HG02970 (cell line): ENCODE results near the gene RAB35.
"Not testable (repeated sequence)": the region's sequence is repeated elsewhere in the genome, so short reads cannot be mapped to it uniquely, and the experiment has no call there.

Source experiments
- ATAC-seq: cut with Tn5 transposase; IDR thresholded peaks from one replicate; pipeline ENCODE4 v1.9.1; 2021; ENCODE audit warnings: mild to moderate bottlenecking, moderate library complexity, moderate number of reproducible peaks; ENCODE audit not compliant: unreplicated experiment, low FRiP score

RAB35 gene

DNA sequence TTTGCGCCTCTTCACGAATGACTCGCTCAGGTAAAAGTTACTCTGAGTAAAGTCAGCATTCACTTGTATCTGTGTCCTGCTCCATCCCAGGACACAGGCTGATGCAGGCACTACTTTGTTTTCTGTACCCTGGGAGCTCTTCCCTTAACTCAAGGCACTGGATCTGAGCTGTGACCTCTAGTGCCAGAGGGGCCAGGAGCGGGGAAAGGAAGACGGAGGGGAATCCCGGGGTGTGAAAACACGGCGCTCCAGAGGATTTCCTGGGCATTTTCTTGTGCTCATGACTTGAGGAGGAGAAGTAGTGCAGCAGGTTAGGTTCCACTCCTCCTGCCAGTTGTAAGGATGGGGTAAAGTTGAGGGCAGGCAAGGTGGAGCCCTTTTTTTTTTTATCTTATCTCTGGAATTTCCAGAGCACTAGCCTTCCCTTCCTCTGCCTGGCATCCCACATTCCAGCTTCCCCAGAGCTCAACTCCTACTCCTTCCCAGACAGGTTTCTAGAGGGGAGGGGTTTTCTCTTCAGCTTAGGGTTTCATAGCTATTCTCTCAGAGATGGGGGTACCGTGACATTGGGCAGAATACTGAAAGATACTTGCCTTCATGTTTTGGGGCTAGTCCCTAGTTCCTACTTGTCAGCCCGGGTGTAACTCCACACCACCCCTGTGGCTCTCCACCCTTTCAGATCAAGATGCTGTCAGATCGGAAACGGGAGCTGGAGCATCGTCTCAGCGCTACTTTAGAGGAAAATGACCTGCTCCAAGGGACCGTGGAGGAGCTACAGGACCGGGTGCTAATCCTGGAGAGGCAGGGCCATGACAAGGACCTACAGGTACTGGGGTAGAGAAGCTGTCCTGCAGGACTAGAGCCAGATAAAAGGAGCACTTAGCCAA, 52.3 kb downstream of the RAB35 start:
- ATAC-seq, result no peak

DNA sequence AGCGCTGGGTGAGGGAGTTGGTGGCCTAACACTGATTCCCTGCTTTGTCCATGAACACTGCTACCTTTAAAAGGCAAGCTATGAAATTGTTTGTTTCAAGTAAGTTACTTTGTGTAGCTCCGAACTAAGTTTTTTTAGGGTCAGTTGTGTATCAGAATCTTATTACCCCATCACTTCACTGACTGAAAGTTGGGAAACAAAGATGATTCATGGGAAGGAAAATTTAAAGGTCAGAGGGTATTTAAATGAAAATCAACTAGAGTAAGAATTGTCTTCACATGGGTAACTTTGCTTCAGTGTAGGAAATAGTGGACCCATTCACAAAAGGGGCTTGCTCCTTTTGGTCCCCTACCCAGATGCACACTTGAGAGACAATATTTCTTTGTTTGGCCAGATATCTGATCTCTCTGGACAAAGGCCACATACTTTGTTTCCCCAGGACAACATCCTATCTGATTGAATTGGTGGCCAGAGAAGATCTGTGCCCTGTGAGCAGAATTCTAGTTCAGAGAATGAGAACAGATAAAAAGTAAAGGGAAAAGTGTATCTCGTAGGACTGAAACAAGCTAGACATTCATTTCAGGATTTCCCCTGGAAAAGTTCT, 53.5 kb downstream of the RAB35 start:
- ATAC-seq, result no peak

DNA sequence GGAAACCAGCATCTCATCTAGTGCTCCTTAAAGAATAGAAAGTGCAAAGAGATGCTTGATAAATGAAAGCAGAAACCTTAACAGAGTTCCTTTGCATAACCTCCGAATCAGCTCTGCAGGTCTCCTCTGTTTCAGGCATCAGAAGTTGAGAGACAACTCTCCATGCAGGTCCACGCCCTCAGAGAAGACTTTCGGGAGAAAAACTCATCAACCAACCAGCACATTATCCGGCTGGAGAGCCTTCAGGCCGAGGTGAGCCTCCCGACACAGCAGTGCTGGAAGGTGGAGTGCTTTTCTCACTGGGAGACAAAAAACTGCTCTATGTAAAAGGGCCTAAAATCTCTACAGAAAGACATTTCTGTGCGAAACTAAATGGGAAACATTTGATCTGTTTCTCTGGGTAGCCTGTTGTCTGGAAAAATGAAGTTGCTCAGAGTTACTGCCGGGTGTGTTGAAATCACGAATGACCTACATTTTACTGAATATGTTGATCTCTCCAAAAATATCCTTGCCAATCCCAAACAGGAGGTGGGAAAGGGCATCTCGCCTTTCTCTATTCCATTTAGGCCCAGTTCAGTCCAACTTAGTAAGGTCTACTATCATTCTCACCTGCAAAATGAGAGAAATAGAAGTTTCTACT, 54.9 kb downstream of the RAB35 start:
- ATAC-seq, result no peak

DNA sequence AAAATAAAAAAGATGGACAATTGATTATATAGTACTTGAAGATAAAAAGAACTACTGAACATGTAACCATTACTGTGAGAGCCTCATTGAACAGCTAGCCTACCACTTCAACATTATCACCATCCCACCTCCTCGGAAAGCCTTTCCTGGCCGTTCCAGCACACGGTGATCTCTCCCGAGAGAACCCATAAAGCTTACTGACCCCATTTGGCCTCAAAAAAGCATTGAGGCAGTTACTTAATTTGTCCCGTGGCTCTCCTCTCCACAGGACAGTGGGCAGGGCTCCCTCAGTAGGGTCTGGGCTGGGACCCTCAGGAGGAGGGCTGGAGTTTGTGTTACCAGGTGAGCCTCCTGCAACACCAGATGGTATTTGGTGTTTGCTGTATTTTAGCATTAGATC, 55.8 kb downstream of the RAB35 start:
- ATAC-seq, result no peak

DNA sequence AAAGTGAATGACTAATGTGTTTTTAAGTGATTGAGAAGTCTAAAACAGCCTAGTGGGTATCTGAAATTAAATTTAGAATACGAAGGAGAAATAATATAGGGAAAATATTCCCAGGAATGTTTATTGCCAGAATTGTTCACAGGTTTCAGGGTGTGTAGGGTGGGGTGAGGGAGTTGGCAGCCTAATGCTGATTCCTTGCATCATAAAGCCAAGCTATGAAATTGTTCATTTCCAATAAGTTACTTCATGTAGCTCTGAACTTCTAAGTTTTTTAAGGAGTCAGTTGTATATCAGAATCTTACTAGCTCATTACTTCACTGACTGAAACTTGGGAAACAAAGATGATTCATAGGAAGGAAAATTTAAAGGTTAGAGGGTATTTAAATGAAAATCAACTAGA, 56.4 kb downstream of the RAB35 start:
- ATAC-seq, result no peak

DNA sequence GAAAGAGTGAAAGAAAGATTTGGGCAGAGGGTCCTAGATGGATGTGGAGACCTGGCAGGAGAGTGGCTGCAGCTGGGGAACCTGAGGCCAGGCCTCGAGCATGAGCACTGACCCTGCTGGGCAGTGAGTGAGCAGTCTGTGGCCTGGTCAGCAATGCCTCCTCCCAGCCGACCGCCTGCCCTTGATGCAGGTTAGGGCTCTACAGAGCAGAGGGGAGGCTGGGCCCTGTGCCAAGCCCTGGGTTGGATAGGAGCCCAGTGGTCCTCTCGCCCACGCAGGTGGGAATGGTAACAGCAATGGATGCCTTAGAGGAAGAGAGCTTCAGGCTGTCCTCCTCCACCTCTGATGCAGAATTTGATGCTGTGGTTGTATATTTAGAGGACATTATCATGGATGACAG, 59.8 kb downstream of the RAB35 start:
- ATAC-seq, result no peak

DNA sequence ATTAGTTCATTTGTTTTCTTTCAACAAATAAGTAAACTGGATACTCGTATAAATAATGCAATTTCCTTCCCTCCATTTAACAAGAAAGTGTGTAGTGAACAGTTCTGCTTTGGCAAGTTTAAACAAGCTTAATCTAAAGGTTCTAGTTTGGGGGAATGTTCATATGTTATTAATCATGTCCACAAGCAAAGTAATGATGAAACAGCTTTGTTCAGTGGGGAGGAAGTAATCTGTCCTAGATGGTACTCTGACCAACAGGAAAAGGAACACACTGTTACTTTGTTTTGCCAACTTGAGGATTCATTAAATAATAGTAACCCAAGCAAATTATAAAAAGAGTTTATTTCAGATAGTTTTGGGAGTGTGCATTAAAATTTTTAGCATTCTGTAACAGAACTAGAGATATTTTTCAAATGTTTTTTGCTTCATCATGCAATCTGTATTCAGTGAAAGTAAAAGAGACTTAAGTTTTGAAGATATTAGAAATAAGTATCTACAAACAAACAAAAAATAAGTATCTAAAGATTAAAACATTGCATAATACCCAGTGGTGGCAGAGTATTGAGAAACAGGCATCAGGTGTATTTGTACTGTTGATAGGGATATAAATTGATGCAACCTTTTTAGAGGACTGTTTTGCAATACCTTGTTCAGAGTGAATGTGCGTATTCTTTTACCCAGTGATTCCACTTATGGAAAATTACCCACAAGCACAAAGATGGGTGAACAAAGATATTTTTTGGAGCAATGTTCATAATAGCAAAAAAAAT, 61.1 kb downstream of the RAB35 start:
- no peak for ATAC-seq

DNA sequence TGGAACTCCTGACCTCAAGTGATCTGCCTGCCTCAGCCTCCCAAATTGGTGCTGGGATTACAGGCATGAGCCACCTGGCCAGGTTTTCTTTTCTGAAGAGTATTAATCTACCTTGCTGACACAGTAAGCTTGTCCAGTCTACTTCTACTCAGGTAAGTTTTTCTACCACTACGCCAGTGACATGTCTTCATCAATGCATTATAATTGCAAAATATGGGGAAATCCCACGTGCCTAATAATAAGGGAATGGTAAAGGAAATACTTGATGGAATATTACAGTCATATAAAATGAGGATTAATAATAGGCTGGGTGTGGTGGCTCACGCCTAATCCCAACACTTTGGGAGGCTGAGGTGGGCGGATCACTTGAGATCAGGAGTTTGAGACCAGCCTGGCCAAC, 62.3 kb downstream of the RAB35 start:
- ATAC-seq, result no peak

DNA sequence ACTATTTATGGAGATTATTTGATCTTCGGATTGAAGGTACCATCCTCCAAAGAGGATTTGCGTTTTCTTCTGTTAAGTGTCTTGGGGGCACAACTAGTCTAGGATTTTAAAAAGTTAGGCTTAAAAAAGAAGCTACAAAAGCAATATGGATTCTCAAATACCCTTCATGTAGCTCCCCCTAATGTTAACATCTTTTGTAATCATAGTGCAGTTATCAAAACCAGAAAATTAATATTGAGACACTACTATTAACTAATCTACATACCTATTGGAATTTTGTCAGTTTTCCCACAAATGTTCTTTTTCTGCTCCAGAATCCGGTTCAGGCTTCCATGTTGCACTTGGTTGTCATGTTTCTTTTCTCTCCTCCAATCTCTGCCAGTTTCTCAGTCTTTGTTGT, 65.0 kb downstream of the RAB35 start:
- no peak for ATAC-seq

DNA sequence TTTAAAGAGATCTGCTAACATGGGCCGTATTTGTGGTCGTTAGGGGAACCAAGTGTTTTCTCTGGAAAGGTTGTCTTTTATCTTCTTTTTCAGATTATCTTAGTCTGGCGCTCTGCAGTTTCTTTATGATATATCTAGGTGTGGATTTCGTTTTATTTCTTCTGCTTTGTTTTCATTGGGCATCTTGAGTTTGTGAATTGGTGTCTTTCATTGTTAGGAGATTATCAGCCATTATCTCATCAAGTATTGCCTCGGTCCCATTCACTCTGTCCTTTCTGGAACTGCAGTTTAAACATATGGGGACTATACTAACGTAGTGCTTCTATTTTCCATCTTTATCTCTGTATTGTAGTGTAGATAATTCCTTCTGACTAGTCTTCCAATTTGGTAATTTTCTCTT, 67.1 kb downstream of the RAB35 start:
- ATAC-seq, result no peak

DNA sequence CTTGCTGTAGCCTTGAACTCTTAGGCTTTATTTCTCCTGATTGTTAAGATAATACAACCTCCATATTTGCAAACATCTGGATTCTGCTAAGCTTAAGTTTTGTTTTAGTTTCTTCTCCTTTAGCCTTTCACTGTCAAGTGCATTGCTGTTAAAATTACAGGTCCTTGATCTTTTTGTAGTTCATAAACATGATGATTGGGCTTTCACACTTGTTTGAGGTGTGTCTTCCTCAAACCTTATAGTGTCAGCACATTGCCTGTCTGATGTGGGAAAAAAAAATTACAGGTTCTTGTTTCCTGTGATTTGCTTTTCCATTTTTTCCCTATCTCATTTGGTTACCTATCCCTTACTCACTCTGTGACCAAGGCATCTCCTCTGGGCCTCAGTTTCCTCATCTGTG, 68.3 kb downstream of the RAB35 start:
- ATAC-seq, result no peak

DNA sequence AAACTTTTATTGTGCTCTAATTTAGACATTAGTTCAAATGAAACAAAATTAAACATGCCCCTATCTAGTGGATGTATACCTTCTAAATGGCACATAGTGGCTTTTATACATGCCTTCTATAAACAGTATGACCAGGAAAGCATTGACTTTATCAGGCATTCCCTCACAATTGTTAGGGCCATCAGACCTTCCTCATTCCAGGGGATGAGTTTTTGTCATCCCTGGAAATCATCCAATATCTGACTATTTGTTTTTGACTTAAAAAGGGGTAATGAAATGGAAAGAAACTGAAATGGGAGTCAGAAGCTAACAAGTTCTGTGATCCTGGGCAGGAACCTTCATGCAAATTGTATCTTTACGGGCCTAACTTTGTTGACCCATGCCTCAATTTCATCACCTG, 69.5 kb downstream of the RAB35 start:
- ATAC-seq, result no peak

DNA sequence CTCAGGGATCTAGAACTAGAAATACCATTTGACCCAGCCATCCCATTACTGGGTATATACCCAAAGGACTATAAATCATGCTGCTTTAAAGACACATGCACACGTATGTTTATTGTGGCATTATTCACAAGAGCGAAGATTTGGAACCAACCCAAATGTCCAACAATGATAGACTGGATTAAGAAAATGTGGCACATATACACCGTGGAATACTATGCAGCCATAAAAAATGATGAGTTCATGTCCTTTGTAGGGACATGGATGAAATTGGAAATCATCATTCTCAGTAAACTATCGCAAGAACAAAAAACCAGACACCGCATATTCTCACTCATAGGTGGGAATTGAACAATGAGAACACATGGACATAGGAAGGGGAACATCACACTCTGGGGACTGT, 71.2 kb downstream of the RAB35 start:
- not testable (repeated sequence) for ATAC-seq
